ENCODE results near the gene CACNA1C. TPM values are rescaled to one million over a fixed set of nuclear protein-coding genes. Genes with fewer than 3 reads are reported as not detected.

The CACNA1C gene
- polyA plus RNA-seq, 2 donors: 2.1 to 2.5 TPM

DNA sequence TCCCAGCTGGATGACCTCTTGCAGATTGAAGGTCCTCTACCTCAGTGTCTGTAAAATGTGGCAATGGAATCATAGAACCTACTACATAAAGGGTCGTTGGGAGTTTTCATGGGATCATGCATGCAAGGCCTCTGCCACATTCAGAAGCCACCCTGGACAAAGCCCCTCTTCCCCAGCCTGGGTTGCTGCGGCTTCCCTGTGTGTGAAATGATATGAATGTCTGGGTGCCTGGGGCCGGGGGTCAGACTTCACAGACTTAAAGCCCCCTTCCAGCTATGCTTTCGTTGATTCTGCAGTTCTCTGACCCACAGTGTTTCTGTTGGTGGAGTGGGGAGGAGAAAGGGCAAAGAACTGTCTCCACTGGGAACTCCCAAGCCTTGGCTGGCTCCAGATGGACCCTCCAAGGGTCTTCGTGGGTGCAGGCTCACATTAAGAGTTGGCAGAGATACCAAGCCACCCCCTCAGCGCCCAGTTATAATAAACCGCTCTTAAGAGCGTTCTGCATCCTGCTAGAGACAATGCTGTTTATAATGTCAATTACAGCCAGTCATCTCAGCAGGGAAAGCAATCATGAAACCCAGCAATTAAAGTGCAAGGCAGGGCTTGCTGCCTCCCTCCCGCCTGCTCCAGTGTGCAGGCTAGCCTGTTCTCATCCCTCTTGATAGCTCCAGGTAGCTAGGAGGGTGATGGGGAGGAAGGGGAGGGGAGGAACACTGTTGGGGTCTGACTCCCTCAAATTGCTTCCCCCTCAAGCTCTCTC lies 531.0 kb downstream of the CACNA1C start:
- Histone ChIP-seq H3K27me3 (ENCODE audit: control insufficient read depth in 1 of 2, insufficient read depth in 2 of 2, low read length in 2 of 2) (peaks cover 0 to 3% of the 10 kb centered on the region in 2 donors), H3K4me1 (ENCODE audit: control insufficient read depth in 2 of 2, insufficient read depth in 2 of 2, low read length in 1 of 2) (peaks cover 0 to 2% of the 10 kb centered on the region in 2 donors), H3K36me3 (ENCODE audit: control insufficient read depth in 2 of 2, insufficient read depth in 2 of 2, low read length in 1 of 2) (no peaks in the 10 kb centered on the region), H3K4me3 (ENCODE audit: low read depth in 1 of 2, low read length in 2 of 2) (no peak overlapping the region), H3K27ac (ENCODE audit: low read depth in 2 of 2, low read length in 1 of 2) (no peak overlapping the region), H3K9me3 (ENCODE audit: control insufficient read depth in 2 of 2, insufficient read depth in 1 of 2, low read depth in 1 of 2, low read length in 1 of 2) (no peaks in the 10 kb centered on the region)
- 64% methylated on average over 9 of the region's 9 CpGs for WGBS, 2 donors

DNA sequence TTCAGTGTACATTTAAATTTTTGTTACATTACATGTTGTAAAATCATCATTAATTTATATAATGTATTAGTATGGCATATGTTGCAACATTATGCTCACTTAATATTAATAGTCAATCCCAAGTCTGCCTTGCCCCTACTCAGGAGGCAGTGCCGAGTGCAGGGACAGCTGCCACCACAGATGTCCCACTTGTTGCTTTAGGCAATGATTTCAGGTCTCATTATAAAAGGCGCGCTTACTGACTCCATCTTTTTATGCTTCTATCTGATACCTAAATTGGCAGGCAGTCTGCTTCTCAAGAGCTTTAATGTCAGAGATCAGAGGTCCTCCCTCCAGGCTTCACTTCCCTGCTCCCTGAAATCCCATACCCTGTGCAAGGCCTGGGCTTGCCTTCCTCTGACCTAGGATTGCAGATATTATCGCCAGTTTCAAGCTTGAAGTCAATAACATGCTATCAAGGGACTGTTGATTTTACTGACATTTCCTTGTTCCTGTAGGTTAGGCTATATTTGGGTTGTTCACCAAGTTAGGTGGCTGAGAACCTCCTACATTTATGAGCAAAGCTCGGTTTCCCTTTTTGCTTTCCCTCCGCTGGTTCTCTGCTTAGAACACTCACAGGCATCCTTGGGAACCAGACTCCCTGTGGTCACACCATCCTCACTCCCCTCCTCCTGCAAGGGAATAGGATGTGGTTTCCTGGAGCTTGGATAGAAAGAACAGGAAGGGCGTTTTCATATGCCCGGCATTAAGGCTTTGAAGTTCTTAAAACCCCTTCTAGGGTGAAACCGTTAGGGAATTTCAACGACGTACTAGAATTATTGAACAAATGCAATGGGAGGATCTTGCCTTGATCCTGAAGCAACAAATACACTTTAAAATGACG lies 533.6 kb downstream of the CACNA1C start:
- peaks cover 0 to 2% of the 10 kb centered on the region in 2 donors for H3K4me1 ChIP-seq (ENCODE audit: control insufficient read depth in 2 of 2, insufficient read depth in 2 of 2, low read length in 1 of 2)
- no peak overlapping the region for H3K27ac ChIP-seq (ENCODE audit: low read depth in 2 of 2, low read length in 1 of 2)
- H3K27me3 ChIP-seq (ENCODE audit: control insufficient read depth in 1 of 2, insufficient read depth in 2 of 2, low read length in 2 of 2): no peaks in the 10 kb centered on the region
- H3K36me3 ChIP-seq (ENCODE audit: control insufficient read depth in 2 of 2, insufficient read depth in 2 of 2, low read length in 1 of 2): no peaks in the 10 kb centered on the region
- no peaks in the 10 kb centered on the region for H3K9me3 ChIP-seq (ENCODE audit: control insufficient read depth in 2 of 2, insufficient read depth in 1 of 2, low read depth in 1 of 2, low read length in 1 of 2)
- H3K4me3 ChIP-seq (ENCODE audit: low read depth in 1 of 2, low read length in 2 of 2): no peak overlapping the region
- WGBS, 2 donors: 57 to 59% methylated on average over 12 of the region's 12 CpGs

DNA sequence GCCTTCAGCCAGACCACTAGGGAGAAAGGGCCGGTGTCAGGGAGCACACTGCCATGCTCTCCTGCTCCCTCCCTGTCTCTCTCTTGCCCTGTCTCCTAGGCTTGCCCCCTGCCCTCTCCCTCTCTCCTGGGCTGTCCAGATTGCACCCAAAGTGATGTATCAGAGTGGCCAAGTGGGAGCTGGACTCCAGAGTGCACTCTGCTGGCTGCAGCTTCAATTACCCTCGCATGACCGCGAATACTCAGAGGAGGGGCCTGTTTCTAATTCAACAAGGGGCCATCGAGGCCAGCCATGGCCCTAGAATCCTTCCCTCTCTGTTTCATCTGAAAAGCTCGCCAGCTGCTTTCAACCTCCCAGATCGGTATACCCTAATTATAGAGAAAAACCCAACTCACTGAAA lies 535.6 kb downstream of the CACNA1C start:
- no peaks in the 10 kb centered on the region for H3K36me3 ChIP-seq (ENCODE audit: control insufficient read depth in 2 of 2, insufficient read depth in 2 of 2, low read length in 1 of 2)
- no peak overlapping the region for H3K4me3 ChIP-seq (ENCODE audit: low read depth in 1 of 2, low read length in 2 of 2)
- H3K4me1 ChIP-seq (ENCODE audit: control insufficient read depth in 2 of 2, insufficient read depth in 2 of 2, low read length in 1 of 2): no peaks in the 10 kb centered on the region
- H3K27ac ChIP-seq (ENCODE audit: low read depth in 2 of 2, low read length in 1 of 2): no peak overlapping the region
- no peaks in the 10 kb centered on the region for H3K9me3 ChIP-seq (ENCODE audit: control insufficient read depth in 2 of 2, insufficient read depth in 1 of 2, low read depth in 1 of 2, low read length in 1 of 2)
- 86 to 88% methylated on average over 7 of the region's 7 CpGs for WGBS, 2 donors
- no peaks in the 10 kb centered on the region for H3K27me3 ChIP-seq (ENCODE audit: control insufficient read depth in 1 of 2, insufficient read depth in 2 of 2, low read length in 2 of 2)

DNA sequence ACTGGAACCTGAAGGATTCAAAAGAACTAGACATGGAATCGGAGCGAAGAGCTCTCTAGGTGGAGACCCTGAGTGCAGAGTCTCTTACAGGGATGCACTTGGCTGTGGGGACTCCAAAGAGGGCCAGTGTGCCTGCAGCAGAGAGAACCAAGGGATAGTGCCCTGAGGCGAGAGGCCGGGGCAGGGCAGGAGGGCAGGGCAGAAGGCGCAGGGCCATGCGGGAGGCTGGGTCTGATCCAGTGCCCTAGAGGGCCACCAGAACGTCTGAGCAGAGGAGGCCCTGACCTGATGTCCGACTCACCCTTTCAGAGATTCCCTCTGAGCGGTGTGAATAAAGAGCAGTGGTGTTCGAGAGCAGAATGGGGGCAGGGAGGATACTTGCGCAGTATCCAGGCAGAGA lies 536.6 kb downstream of the CACNA1C start:
- 87 to 88% methylated on average over 11 of the region's 11 CpGs for WGBS, 2 donors

DNA sequence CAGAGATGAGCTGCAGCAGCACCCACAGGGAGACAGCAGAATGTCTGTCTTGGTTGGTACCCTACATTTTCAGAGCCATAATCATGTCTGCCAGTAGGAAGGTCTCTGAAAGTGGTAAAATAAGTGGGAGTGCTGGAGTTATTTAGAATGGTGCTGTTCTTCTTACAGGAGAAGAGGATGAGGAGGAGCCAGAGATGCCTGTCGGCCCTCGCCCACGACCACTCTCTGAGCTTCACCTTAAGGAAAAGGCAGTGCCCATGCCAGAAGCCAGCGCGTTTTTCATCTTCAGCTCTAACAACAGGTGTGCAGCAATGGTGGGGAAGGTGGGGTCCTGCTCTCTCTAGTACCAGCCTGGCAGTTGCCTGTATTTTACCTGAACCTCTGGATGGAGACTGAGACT lies 540.3 kb downstream of the CACNA1C start:
- no peak overlapping the region for H3K27ac ChIP-seq (ENCODE audit: low read depth in 2 of 2, low read length in 1 of 2)
- no peaks in the 10 kb centered on the region for H3K27me3 ChIP-seq (ENCODE audit: control insufficient read depth in 1 of 2, insufficient read depth in 2 of 2, low read length in 2 of 2)
- no peak overlapping the region for H3K4me3 ChIP-seq (ENCODE audit: low read depth in 1 of 2, low read length in 2 of 2)
- 93 to 95% methylated on average over 5 of the region's 5 CpGs for WGBS, 2 donors
- H3K9me3 ChIP-seq (ENCODE audit: control insufficient read depth in 2 of 2, insufficient read depth in 1 of 2, low read depth in 1 of 2, low read length in 1 of 2): no peaks in the 10 kb centered on the region
- H3K4me1 ChIP-seq (ENCODE audit: control insufficient read depth in 2 of 2, insufficient read depth in 2 of 2, low read length in 1 of 2): no peaks in the 10 kb centered on the region
- peaks cover 0 to 3% of the 10 kb centered on the region in 2 donors for H3K36me3 ChIP-seq (ENCODE audit: control insufficient read depth in 2 of 2, insufficient read depth in 2 of 2, low read length in 1 of 2)

More for the DNA sequence above, 536.6 kb downstream of the CACNA1C start:
- no peaks in the 10 kb centered on the region for H3K4me1 ChIP-seq (ENCODE audit: control insufficient read depth in 2 of 2, insufficient read depth in 2 of 2, low read length in 1 of 2)
- H3K36me3 ChIP-seq (ENCODE audit: control insufficient read depth in 2 of 2, insufficient read depth in 2 of 2, low read length in 1 of 2): no peaks in the 10 kb centered on the region
- no peak overlapping the region for H3K27ac ChIP-seq (ENCODE audit: low read depth in 2 of 2, low read length in 1 of 2)
- H3K27me3 ChIP-seq (ENCODE audit: control insufficient read depth in 1 of 2, insufficient read depth in 2 of 2, low read length in 2 of 2): no peaks in the 10 kb centered on the region
- no peaks in the 10 kb centered on the region for H3K9me3 ChIP-seq (ENCODE audit: control insufficient read depth in 2 of 2, insufficient read depth in 1 of 2, low read depth in 1 of 2, low read length in 1 of 2)
- H3K4me3 ChIP-seq (ENCODE audit: low read depth in 1 of 2, low read length in 2 of 2): no peak overlapping the region

DNA sequence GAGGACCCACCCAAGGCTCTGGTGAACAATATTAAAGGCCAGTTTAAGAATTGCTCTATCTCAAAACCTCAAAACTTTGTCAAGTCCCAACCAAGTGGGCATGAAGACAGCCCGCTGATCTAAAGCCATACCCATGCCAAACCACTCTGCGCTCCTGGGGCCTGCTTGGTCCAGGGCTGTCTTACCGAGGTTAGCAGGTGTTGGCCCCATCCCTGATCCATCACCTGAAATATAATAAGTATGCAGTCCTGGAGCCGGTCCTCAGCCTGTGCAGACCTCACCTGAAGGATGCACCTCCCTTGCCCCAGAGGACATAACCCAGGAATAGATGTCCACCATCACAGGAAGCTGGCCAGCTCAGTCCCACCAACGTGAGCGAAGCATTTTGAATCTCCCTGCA lies 543.7 kb downstream of the CACNA1C start:
- Histone ChIP-seq H3K4me3 (ENCODE audit: low read depth in 1 of 2, low read length in 2 of 2) (no peak overlapping the region), H3K27me3 (ENCODE audit: control insufficient read depth in 1 of 2, insufficient read depth in 2 of 2, low read length in 2 of 2) (no peaks in the 10 kb centered on the region), H3K4me1 (ENCODE audit: control insufficient read depth in 2 of 2, insufficient read depth in 2 of 2, low read length in 1 of 2) (no peaks in the 10 kb centered on the region), H3K36me3 (ENCODE audit: control insufficient read depth in 2 of 2, insufficient read depth in 2 of 2, low read length in 1 of 2) (peaks cover 0 to 3% of the 10 kb centered on the region in 2 donors), H3K9me3 (ENCODE audit: control insufficient read depth in 2 of 2, insufficient read depth in 1 of 2, low read depth in 1 of 2, low read length in 1 of 2) (no peaks in the 10 kb centered on the region), H3K27ac (ENCODE audit: low read depth in 2 of 2, low read length in 1 of 2) (no peak overlapping the region)
- WGBS, 2 donors: 89 to 91% methylated on average over 6 of the region's 6 CpGs

DNA sequence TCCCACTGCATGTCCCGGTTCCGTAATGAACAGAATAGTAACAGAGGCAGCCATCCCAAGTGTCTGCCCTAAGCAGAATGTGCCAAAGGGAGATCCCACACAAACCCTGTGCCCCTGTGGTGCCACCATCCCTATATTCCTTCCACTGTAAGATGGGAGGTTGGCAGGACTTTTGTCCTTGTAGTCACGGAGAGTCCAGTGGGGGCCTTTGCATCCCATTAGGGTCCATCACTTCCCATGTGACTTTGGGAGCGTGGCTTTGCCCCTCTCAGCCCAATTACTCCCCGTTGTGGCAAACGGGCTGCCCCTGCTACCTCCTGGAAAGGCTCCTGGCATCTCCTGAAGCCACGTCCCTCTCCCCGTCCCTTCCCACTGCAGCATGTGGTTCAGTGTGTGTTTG lies 552.5 kb downstream of the CACNA1C start:
- Histone ChIP-seq H3K4me1 (ENCODE audit: control insufficient read depth in 2 of 2, insufficient read depth in 2 of 2, low read length in 1 of 2) (no peaks in the 10 kb centered on the region), H3K27ac (ENCODE audit: low read depth in 2 of 2, low read length in 1 of 2) (no peak overlapping the region), H3K27me3 (ENCODE audit: control insufficient read depth in 1 of 2, insufficient read depth in 2 of 2, low read length in 2 of 2) (no peaks in the 10 kb centered on the region), H3K4me3 (ENCODE audit: low read depth in 1 of 2, low read length in 2 of 2) (no peak overlapping the region), H3K36me3 (ENCODE audit: control insufficient read depth in 2 of 2, insufficient read depth in 2 of 2, low read length in 1 of 2) (no peaks in the 10 kb centered on the region), H3K9me3 (ENCODE audit: control insufficient read depth in 2 of 2, insufficient read depth in 1 of 2, low read depth in 1 of 2, low read length in 1 of 2) (no peaks in the 10 kb centered on the region)
- WGBS, 2 donors: 81 to 85% methylated on average over 8 of the region's 8 CpGs

DNA sequence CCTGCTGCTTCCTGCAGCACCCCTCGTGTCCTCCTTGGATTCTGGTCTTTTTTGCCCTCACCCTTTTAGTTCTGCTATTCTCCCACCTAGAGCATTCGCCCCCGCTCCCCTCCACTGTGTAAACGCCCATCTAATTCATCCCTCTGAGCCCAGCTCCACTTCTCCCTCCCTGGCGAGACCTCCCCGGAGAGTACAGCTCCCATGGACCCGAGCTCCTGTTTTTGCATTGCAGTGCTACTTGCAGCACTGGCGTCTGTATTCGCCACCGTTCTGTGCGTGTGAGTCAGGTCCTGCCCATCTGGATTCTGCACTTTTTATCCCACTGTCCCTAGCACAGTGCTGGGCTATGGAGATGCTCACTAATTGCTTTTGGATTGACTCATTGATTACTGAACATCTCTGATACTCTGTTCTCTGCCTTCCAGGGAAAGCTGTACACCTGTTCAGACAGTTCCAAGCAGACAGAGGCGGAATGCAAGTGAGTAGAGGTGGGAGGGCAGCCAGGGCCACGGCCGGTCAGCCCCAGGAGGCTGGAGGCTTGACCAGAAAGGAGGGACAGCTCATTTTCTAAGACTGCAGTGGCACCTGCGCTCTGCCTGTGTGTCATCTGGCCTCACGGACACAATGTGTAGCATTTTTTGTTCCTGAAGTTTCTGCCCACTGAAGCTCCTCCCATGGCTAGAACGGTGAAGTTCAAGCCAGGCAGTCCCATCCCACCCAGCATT lies 553.6 kb downstream of the CACNA1C start:
- Histone ChIP-seq H3K4me1 (ENCODE audit: control insufficient read depth in 2 of 2, insufficient read depth in 2 of 2, low read length in 1 of 2) (no peaks in the 10 kb centered on the region), H3K36me3 (ENCODE audit: control insufficient read depth in 2 of 2, insufficient read depth in 2 of 2, low read length in 1 of 2) (no peaks in the 10 kb centered on the region), H3K27ac (ENCODE audit: low read depth in 2 of 2, low read length in 1 of 2) (no peak overlapping the region), H3K9me3 (ENCODE audit: control insufficient read depth in 2 of 2, insufficient read depth in 1 of 2, low read depth in 1 of 2, low read length in 1 of 2) (no peaks in the 10 kb centered on the region), H3K4me3 (ENCODE audit: low read depth in 1 of 2, low read length in 2 of 2) (no peak overlapping the region), H3K27me3 (ENCODE audit: control insufficient read depth in 1 of 2, insufficient read depth in 2 of 2, low read length in 2 of 2) (no peaks in the 10 kb centered on the region)
- WGBS, 2 donors: 81 to 82% methylated on average over 17 of the region's 17 CpGs

DNA sequence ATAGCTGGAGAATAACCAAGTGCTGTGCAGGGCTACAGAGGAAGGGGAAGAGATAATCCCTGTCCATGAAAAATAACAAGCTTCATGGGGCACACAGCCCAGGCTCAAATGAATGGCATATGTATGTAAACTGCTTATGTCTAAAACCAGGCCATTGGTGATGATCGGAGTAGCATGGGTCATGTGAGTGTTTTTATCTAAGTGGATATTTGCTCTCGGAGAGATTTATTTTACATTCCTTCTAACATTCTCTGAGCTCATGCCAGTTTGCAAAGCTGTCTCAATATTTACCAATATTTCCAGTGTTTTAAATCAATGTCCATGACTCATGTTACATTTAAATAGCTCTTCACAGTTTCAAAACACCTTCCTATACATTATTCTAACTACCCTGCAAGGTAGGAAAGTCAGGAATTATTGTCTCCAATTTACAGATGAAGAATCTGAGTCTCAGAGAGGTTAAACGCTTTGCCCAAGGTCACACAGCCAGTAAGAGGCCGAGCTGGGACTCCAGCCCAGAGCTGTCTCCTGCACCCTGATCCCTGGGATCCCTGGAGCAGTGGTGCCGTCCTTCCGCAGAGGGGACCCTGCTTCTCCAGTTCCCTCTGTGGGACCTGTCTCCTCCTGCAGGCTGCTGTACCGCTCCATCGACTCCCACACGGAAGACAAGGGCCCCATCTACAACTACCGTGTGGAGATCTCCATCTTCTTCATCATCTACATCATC lies 555.3 kb downstream of the CACNA1C start:
- Histone ChIP-seq H3K4me3 (ENCODE audit: low read depth in 1 of 2, low read length in 2 of 2) (no peak overlapping the region), H3K4me1 (ENCODE audit: control insufficient read depth in 2 of 2, insufficient read depth in 2 of 2, low read length in 1 of 2) (no peaks in the 10 kb centered on the region), H3K27ac (ENCODE audit: low read depth in 2 of 2, low read length in 1 of 2) (no peak overlapping the region), H3K36me3 (ENCODE audit: control insufficient read depth in 2 of 2, insufficient read depth in 2 of 2, low read length in 1 of 2) (no peaks in the 10 kb centered on the region), H3K27me3 (ENCODE audit: control insufficient read depth in 1 of 2, insufficient read depth in 2 of 2, low read length in 2 of 2) (no peaks in the 10 kb centered on the region), H3K9me3 (ENCODE audit: control insufficient read depth in 2 of 2, insufficient read depth in 1 of 2, low read depth in 1 of 2, low read length in 1 of 2) (no peaks in the 10 kb centered on the region)
- WGBS, 2 donors: 75 to 82% methylated on average over 10 of the region's 10 CpGs

Measured in esophagus (tissue), 2 donors.